Astrocyte (in vitro differentiated cells and primary cell): ENCODE results near the gene TSC22D3. TPM values are rescaled to one million over a fixed set of nuclear protein-coding genes. Genes with fewer than 3 reads are reported as not detected.
A peak's percentile ranks its signal among the peaks of the same experiment; 100 is the strongest.

ENCODE experiments used
- DNase-seq: peaks from one replicate; pipeline ENCODE4 v3.0.0-alpha.2; 2010; ENCODE audit warnings: low read depth
- FAIRE-seq: peaks from 2 replicates; lab custom pipeline; 2011; peaks lifted over from hg19 to GRCh38; lab: Jason Lieb, UNC
- H2AFZ ChIP-seq: 2 replicates; pipeline ENCODE4 v1.6.0; 2012; ENCODE audit warnings: low read depth, low read length, inconsistent platforms
- H3K27ac ChIP-seq: 2 replicates; pipeline ENCODE4 v1.5.1; 2011; ENCODE audit warnings: low read depth, low read length, inconsistent platforms
- H3K27me3 ChIP-seq: 2 replicates; pipeline ENCODE4 v1.6.0; 2011; ENCODE audit warnings: low read length, inconsistent platforms; ENCODE audit not compliant: insufficient read depth
- H3K36me3 ChIP-seq: 2 replicates; pipeline ENCODE4 v1.5.1; 2011; ENCODE audit warnings: low read length, inconsistent platforms; ENCODE audit not compliant: insufficient read depth
- H3K4me1 ChIP-seq: 2 replicates; pipeline ENCODE4 v1.5.1; 2011; ENCODE audit warnings: low read length, inconsistent platforms; ENCODE audit not compliant: insufficient read depth
- H3K4me2 ChIP-seq: 2 replicates; pipeline ENCODE4 v1.6.0; 2012; ENCODE audit warnings: low read length, inconsistent platforms
- H3K4me3 ChIP-seq: 2 replicates; pipeline ENCODE4 v1.5.1; 2011; ENCODE audit warnings: low read depth, mild to moderate bottlenecking, low read length, inconsistent platforms; ENCODE audit not compliant: insufficient read depth
- H3K79me2 ChIP-seq: 2 replicates; pipeline ENCODE4 v1.6.0; 2012; ENCODE audit warnings: mild to moderate bottlenecking, low read length, inconsistent platforms; ENCODE audit not compliant: insufficient read depth
- H3K9ac ChIP-seq: 2 replicates; pipeline ENCODE4 v1.6.0; 2012; ENCODE audit warnings: mild to moderate bottlenecking, low read length, inconsistent platforms
- H3K9me3 ChIP-seq: 2 replicates; pipeline ENCODE4 v1.5.1; 2012; ENCODE audit warnings: low read depth, mild to moderate bottlenecking, low read length, inconsistent platforms; ENCODE audit not compliant: insufficient read depth
- H4K20me1 ChIP-seq: 2 replicates; pipeline ENCODE4 v1.6.0; 2012; ENCODE audit warnings: low read length, inconsistent platforms; ENCODE audit not compliant: insufficient read depth
- H3K27ac Mint-ChIP-seq: one replicate; pipeline ENCODE4 v1.8.0; 2021; ENCODE audit warnings: mild to moderate bottlenecking, mixed read lengths; ENCODE audit not compliant: unreplicated experiment
- H3K27me3 Mint-ChIP-seq: one replicate; pipeline ENCODE4 v1.8.0; 2021; ENCODE audit warnings: low read depth, mixed read lengths; ENCODE audit not compliant: unreplicated experiment
- H3K36me3 Mint-ChIP-seq: one replicate; pipeline ENCODE4 v1.8.0; 2021; ENCODE audit warnings: low read depth, mixed read lengths; ENCODE audit not compliant: unreplicated experiment
- H3K4me1 Mint-ChIP-seq: one replicate; pipeline ENCODE4 v1.8.0; 2021; ENCODE audit warnings: low read depth, mixed read lengths; ENCODE audit not compliant: unreplicated experiment
- H3K4me3 Mint-ChIP-seq: one replicate; pipeline ENCODE4 v1.8.0; 2021; ENCODE audit warnings: mild to moderate bottlenecking, moderate library complexity, mixed read lengths; ENCODE audit not compliant: unreplicated experiment
- H3K9me3 Mint-ChIP-seq: one replicate; pipeline ENCODE4 v1.8.0; 2021; ENCODE audit warnings: mild to moderate bottlenecking, mixed read lengths; ENCODE audit not compliant: unreplicated experiment
- CTCF ChIP-seq: IDR thresholded peaks from 2 replicates; pipeline ENCODE4 v1.5.1; 2011; ENCODE audit warnings: low read depth, mild to moderate bottlenecking, inconsistent platforms, low read length, moderate library complexity; ENCODE audit not compliant: insufficient read depth
- EZH2 ChIP-seq: IDR thresholded peaks from 2 replicates; pipeline ENCODE4 v1.6.1; 2012; ENCODE audit warnings: mild to moderate bottlenecking, low read length, inconsistent platforms; ENCODE audit not compliant: insufficient read depth
- total RNA-seq: library from RNA; stranded (reverse); gene quantifications from 2 replicates; pipeline ENCODE4 v1.2.1, GENCODE V29; 2021

Gene TSC22D3
- total RNA-seq, 1 donor from 2014 or later, result 30.7 TPM

- Mint-ChIP-seq H3K36me3 (no peaks in the 10 kb centered on the region), H3K9me3 (no peaks in the 10 kb centered on the region), H3K27me3 (no peaks in the 10 kb centered on the region), H3K4me3 (no peak overlapping the region), H3K4me1 (peaks cover 11% of the 10 kb centered on the region), H3K27ac (no peak overlapping the region)
- no peaks in the 10 kb centered on the region for H3K27me3 ChIP-seq
- peak overlapping the region; percentile 58 for H3K4me3 ChIP-seq
- H3K79me2 ChIP-seq, result no peaks in the 10 kb centered on the region
- H3K9me3 ChIP-seq, result no peaks in the 10 kb centered on the region
- H3K27ac ChIP-seq, result peak overlapping the region; percentile 51
- TF ChIP-seq CTCF, result no peak
- no peak for TF ChIP-seq EZH2
- no peak for DNase-seq
- no peaks in the 10 kb centered on the region for H4K20me1 ChIP-seq
- peak overlapping the region; percentile 84 for H3K4me2 ChIP-seq
- FAIRE-seq, result peak; percentile 60
- H2AFZ ChIP-seq, result no peak overlapping the region
- H3K9ac ChIP-seq, result peak overlapping the region; percentile 80
- H3K36me3 ChIP-seq, result no peaks in the 10 kb centered on the region
- H3K4me1 ChIP-seq, result peaks cover 25% of the 10 kb centered on the region
Measured at GRCh38 chrX:107675823-107676555, 99.6 kb downstream of the TSC22D3 start.

GRCh38 chrX:107675365-107675654, 100.3 kb downstream of the TSC22D3 start:
- Mint-ChIP-seq H3K27ac (no peak overlapping the region), H3K9me3 (no peaks in the 10 kb centered on the region), H3K27me3 (no peaks in the 10 kb centered on the region), H3K4me1 (peaks cover 11% of the 10 kb centered on the region), H3K36me3 (no peaks in the 10 kb centered on the region), H3K4me3 (no peak overlapping the region)
- peaks cover 25% of the 10 kb centered on the region for H3K4me1 ChIP-seq
- H3K79me2 ChIP-seq, result no peaks in the 10 kb centered on the region
- FAIRE-seq (no peak), DNase-seq (no peak)
- no peak overlapping the region for H3K4me3 ChIP-seq
- no peaks in the 10 kb centered on the region for H3K27me3 ChIP-seq
- TF ChIP-seq EZH2 (no peak), CTCF (no peak)
- no peaks in the 10 kb centered on the region for H3K9me3 ChIP-seq
- no peaks in the 10 kb centered on the region for H4K20me1 ChIP-seq
- no peak overlapping the region for H3K27ac ChIP-seq
- H2AFZ ChIP-seq, result no peak overlapping the region
- no peak overlapping the region for H3K9ac ChIP-seq
- H3K36me3 ChIP-seq, result no peaks in the 10 kb centered on the region
- H3K4me2 ChIP-seq, result peak overlapping the region; percentile 84
